H9 (cell line): ENCODE data around the gene DOCK9. TPM values are rescaled to one million over a fixed set of nuclear protein-coding genes. Genes with fewer than 3 reads are reported as not detected.

Experiments
- DNase-seq: peaks from one replicate; pipeline ENCODE4 v3.0.0-alpha.2; 2017
- H2AFZ ChIP-seq: one replicate; pipeline ENCODE4 v1.6.1; 2013; ENCODE audit warnings: mild to moderate bottlenecking, low read length, control low read depth, moderate library complexity
- H2AK5ac ChIP-seq: 2 replicates; pipeline ENCODE4 v1.6.1; 2013; ENCODE audit warnings: low read length, control low read depth, mixed read lengths; ENCODE audit not compliant: insufficient read length
- H2BK120ac ChIP-seq: one replicate; pipeline ENCODE4 v1.6.1; 2013; ENCODE audit warnings: low read depth, mild to moderate bottlenecking, low read length, control low read depth, inconsistent platforms; ENCODE audit not compliant: poor library complexity, severe bottlenecking
- H2BK12ac ChIP-seq: 2 replicates; pipeline ENCODE4 v1.6.1; 2013; ENCODE audit warnings: low read length, control low read depth, mixed read lengths, low read depth; ENCODE audit not compliant: insufficient read length
- H2BK15ac ChIP-seq: 2 replicates; pipeline ENCODE4 v1.6.1; 2013; ENCODE audit warnings: low read depth, low read length, control low read depth
- H2BK20ac ChIP-seq: one replicate; pipeline ENCODE4 v1.6.1; 2013; ENCODE audit warnings: low read depth, mild to moderate bottlenecking, low read length, control low read depth, inconsistent platforms; ENCODE audit not compliant: poor library complexity, severe bottlenecking
- H2BK5ac ChIP-seq: 2 replicates; pipeline ENCODE4 v1.6.1; 2013; ENCODE audit warnings: low read length, control low read depth, mixed read lengths; ENCODE audit not compliant: insufficient read length
- H3K14ac ChIP-seq: 2 replicates; pipeline ENCODE4 v1.6.1; 2013; ENCODE audit warnings: low read length, control low read depth; ENCODE audit not compliant: insufficient read depth
- H3K18ac ChIP-seq: 2 replicates; pipeline ENCODE4 v1.6.1; 2013; ENCODE audit warnings: low read depth, mild to moderate bottlenecking, mixed read lengths, low read length, control low read depth; ENCODE audit not compliant: insufficient read length
- H3K23ac ChIP-seq: 2 replicates; pipeline ENCODE4 v1.6.1; 2013; ENCODE audit warnings: low read length, control low read depth, mixed read lengths, low read depth; ENCODE audit not compliant: insufficient read length
- H3K23me2 ChIP-seq: 2 replicates; pipeline ENCODE4 v1.6.1; 2013; ENCODE audit warnings: low read depth, mild to moderate bottlenecking, mixed read lengths, low read length, control low read depth; ENCODE audit not compliant: insufficient read length, poor library complexity, severe bottlenecking
- H3K27ac ChIP-seq: 2 replicates; pipeline ENCODE4 v1.5.1; 2013; ENCODE audit warnings: low read length, control low read depth, mixed read lengths, low read depth; ENCODE audit not compliant: insufficient read length
- H3K27me3 ChIP-seq: 2 replicates; pipeline ENCODE4 v1.6.1; 2013; ENCODE audit warnings: low read length, control low read depth, inconsistent platforms; ENCODE audit not compliant: insufficient read depth
- H3K4ac ChIP-seq: 2 replicates; pipeline ENCODE4 v1.6.1; 2013; ENCODE audit warnings: low read depth, mild to moderate bottlenecking, control low read depth, inconsistent platforms, low read length, moderate library complexity
- H3K4me1 ChIP-seq: 2 replicates; pipeline ENCODE4 v1.6.1; 2013; ENCODE audit warnings: low read length, control low read depth, inconsistent platforms; ENCODE audit not compliant: insufficient read depth
- H3K4me2 ChIP-seq: 2 replicates; pipeline ENCODE4 v1.6.1; 2013; ENCODE audit warnings: low read length, control low read depth, mixed read lengths; ENCODE audit not compliant: insufficient read length, insufficient read depth
- H3K56ac ChIP-seq: 2 replicates; pipeline ENCODE4 v1.6.1; 2013; ENCODE audit warnings: low read depth, mild to moderate bottlenecking, mixed read lengths, low read length, control low read depth; ENCODE audit not compliant: insufficient read length
- H3K79me1 ChIP-seq: 2 replicates; pipeline ENCODE4 v1.6.1; 2013; ENCODE audit warnings: low read depth, mild to moderate bottlenecking, moderate library complexity, low read length, control low read depth, inconsistent platforms; ENCODE audit not compliant: insufficient read depth, poor library complexity, severe bottlenecking
- H3K79me2 ChIP-seq: 2 replicates; pipeline ENCODE4 v1.6.1; 2013; ENCODE audit warnings: low read length, control low read depth, inconsistent platforms; ENCODE audit not compliant: insufficient read depth
- H3K9ac ChIP-seq: 2 replicates; pipeline ENCODE4 v1.6.1; 2013; ENCODE audit warnings: low read length, control low read depth, mixed read lengths; ENCODE audit not compliant: insufficient read length; ENCODE audit errors: extremely low read depth
- H3K9me3 ChIP-seq: one replicate; pipeline ENCODE4 v1.6.1; 2013; ENCODE audit warnings: low read depth, low read length, inconsistent platforms; ENCODE audit not compliant: control insufficient read depth
- H3T11ph ChIP-seq: one replicate; pipeline ENCODE4 v1.6.1; 2013; ENCODE audit warnings: mild to moderate bottlenecking, low read length, control low read depth, inconsistent platforms
- H4K20me1 ChIP-seq: one replicate; pipeline ENCODE4 v1.6.1; 2013; ENCODE audit not compliant: control insufficient read depth, insufficient read length, insufficient read depth
- H4K5ac ChIP-seq: 2 replicates; pipeline ENCODE4 v1.6.1; 2013; ENCODE audit warnings: low read depth, mild to moderate bottlenecking, mixed read lengths, low read length, control low read depth; ENCODE audit not compliant: insufficient read length
- H4K8ac ChIP-seq: replicated peaks from 2 replicates; pipeline ENCODE4 v1.6.1; 2013; ENCODE audit warnings: low read length, control low read depth, mixed read lengths, low read depth; ENCODE audit not compliant: insufficient read length
- H4K91ac ChIP-seq: 2 replicates; pipeline ENCODE4 v1.6.1; 2013; ENCODE audit warnings: low read depth, mild to moderate bottlenecking, moderate library complexity, mixed read lengths, low read length, control low read depth; ENCODE audit not compliant: insufficient read length
- H3K27ac Mint-ChIP-seq, 3 experiments: 2 replicates in 2 of 3; 3 replicates in 1 of 3; pipeline ENCODE4 v1.8.0; 2020 to 2021; ENCODE audit warnings: mixed read lengths in 3 of 3, mild to moderate bottlenecking in 1 of 3, moderate library complexity in 1 of 3
- H3K27me3 Mint-ChIP-seq: 2 replicates; pipeline ENCODE4 v1.8.0; 2021; ENCODE audit warnings: low read depth, mild to moderate bottlenecking, moderate library complexity, mixed read lengths
- H3K36me3 Mint-ChIP-seq, 3 experiments: 2 replicates in 2 of 3; 3 replicates in 1 of 3; pipeline ENCODE4 v1.8.0; 2020 to 2021; ENCODE audit warnings: low read depth in 3 of 3, mixed read lengths in 3 of 3; ENCODE audit not compliant: insufficient read depth in 1 of 3
- H3K4me1 Mint-ChIP-seq, 2 experiments: 2 replicates each; pipeline ENCODE4 v1.8.0; 2020; ENCODE audit warnings: mixed read lengths in 2 of 2
- H3K4me3 Mint-ChIP-seq, 2 experiments: 2 replicates in 1 of 2; 3 replicates in 1 of 2; pipeline ENCODE4 v1.8.0; 2020 to 2021; ENCODE audit warnings: mild to moderate bottlenecking in 2 of 2, mixed read lengths in 2 of 2, moderate library complexity in 1 of 2
- H3K9me3 Mint-ChIP-seq, 2 experiments: 2 replicates in 1 of 2; 3 replicates in 1 of 2; pipeline ENCODE4 v1.8.0; 2020; ENCODE audit warnings: mild to moderate bottlenecking in 2 of 2, mixed read lengths in 2 of 2, moderate library complexity in 1 of 2
- WGBS: extraction: QIAGEN DNeasy Blood & Tissue Kit; methylation state at CpG from one replicate; pipeline ENCODE4 v1.1.7; 2013; ENCODE audit warnings: missing lambda C conversion rate, low lambda C conversion rate, mixed read lengths; ENCODE audit not compliant: insufficient read length; ENCODE audit errors: extremely low coverage; 5-methylcytosine and 5-hydroxymethylcytosine counted together
- total RNA-seq: library from RNA; stranded (reverse); gene quantifications from 2 replicates; pipeline ENCODE4 v1.2.1, GENCODE V29; 2021
- TF ChIP-seq, protein P1 (sequence below): fragments of 200-600 bp; sonication (generic); conservative IDR thresholded peaks from 3 replicates; pipeline ENCODE4 v1.8.0; 2021; ENCODE audit warnings: antibody characterized with exemption, mild to moderate bottlenecking

DOCK9 gene
- total RNA-seq, 1 experiment from 2014 or later: 23.0 TPM

DNA sequence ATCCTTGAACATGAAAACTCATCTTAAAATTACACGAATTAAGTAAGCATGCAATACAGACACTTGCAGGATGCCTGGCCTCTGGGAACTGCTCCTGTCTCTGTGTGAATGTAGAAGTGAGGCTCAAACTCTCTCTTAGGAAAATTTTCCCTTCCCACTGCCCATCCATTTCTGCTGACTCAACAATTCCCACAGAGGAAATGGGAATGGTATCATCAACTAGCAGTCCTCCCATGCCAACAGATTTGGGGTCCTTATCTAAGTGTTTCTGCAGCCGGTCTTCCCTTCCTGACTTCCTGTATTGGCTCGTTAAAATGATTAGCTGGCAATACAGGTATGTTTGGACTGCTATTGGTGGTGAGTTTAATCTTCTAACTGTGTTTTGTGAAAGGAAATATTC, 85.8 kb downstream of the DOCK9 start:
- H3K27ac ChIP-seq: no peak overlapping the region
- no peaks in the 10 kb centered on the region for H4K20me1 ChIP-seq
- H3K14ac ChIP-seq: no peak overlapping the region
- TF ChIP-seq, protein P1, sequence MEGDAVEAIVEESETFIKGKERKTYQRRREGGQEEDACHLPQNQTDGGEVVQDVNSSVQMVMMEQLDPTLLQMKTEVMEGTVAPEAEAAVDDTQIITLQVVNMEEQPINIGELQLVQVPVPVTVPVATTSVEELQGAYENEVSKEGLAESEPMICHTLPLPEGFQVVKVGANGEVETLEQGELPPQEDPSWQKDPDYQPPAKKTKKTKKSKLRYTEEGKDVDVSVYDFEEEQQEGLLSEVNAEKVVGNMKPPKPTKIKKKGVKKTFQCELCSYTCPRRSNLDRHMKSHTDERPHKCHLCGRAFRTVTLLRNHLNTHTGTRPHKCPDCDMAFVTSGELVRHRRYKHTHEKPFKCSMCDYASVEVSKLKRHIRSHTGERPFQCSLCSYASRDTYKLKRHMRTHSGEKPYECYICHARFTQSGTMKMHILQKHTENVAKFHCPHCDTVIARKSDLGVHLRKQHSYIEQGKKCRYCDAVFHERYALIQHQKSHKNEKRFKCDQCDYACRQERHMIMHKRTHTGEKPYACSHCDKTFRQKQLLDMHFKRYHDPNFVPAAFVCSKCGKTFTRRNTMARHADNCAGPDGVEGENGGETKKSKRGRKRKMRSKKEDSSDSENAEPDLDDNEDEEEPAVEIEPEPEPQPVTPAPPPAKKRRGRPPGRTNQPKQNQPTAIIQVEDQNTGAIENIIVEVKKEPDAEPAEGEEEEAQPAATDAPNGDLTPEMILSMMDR: no peak
- no peak overlapping the region for H3K18ac ChIP-seq
- no peak overlapping the region for H3K9ac ChIP-seq
- no peak overlapping the region for H3T11ph ChIP-seq
- peaks cover 34 to 35% of the 10 kb centered on the region in 2 experiments for H3K4me1 Mint-ChIP-seq
- no peak overlapping the region for H4K8ac ChIP-seq
- no peaks in the 10 kb centered on the region for H3K79me2 ChIP-seq
- H2BK5ac ChIP-seq: no peak overlapping the region
- no CpG with 5 or more reads among the region's 3 CpGs for WGBS
- no peak overlapping the region for H3K56ac ChIP-seq
- no peaks in the 10 kb centered on the region for H3K36me3 Mint-ChIP-seq
- no peaks in the 10 kb centered on the region for H3K9me3 Mint-ChIP-seq
- H2BK20ac ChIP-seq: no peak overlapping the region
- H3K27ac Mint-ChIP-seq: no peak overlapping the region
- no peak overlapping the region for H2AK5ac ChIP-seq
- no peak overlapping the region for H4K5ac ChIP-seq
- no peak overlapping the region for H2BK12ac ChIP-seq
- H3K79me1 ChIP-seq: no peaks in the 10 kb centered on the region
- H3K4me1 ChIP-seq: peaks cover 23% of the 10 kb centered on the region; the same call in 1 of the 2 replicates
- no peak for DNase-seq
- H3K27me3 ChIP-seq: no peaks in the 10 kb centered on the region
- no peak overlapping the region for H3K4ac ChIP-seq
- no peak overlapping the region for H3K4me3 Mint-ChIP-seq
- no peak overlapping the region for H2BK120ac ChIP-seq
- no peaks in the 10 kb centered on the region for H3K9me3 ChIP-seq
- H3K4me2 ChIP-seq: no peak overlapping the region
- no peak overlapping the region for H2AFZ ChIP-seq
- H3K23ac ChIP-seq: no peak overlapping the region
- no peaks in the 10 kb centered on the region for H3K23me2 ChIP-seq
- H3K27me3 Mint-ChIP-seq: no peaks in the 10 kb centered on the region
- no peak overlapping the region for H4K91ac ChIP-seq
- H2BK15ac ChIP-seq: no peak overlapping the region
